ENCODE measurements around the gene HGFAC. TPM values are rescaled to one million over a fixed set of nuclear protein-coding genes. Genes with fewer than 3 reads are reported as not detected.

The HGFAC gene
- total RNA-seq, 2 donors from 2014 or later = 0.52 TPM; not detected in 1

DNA sequence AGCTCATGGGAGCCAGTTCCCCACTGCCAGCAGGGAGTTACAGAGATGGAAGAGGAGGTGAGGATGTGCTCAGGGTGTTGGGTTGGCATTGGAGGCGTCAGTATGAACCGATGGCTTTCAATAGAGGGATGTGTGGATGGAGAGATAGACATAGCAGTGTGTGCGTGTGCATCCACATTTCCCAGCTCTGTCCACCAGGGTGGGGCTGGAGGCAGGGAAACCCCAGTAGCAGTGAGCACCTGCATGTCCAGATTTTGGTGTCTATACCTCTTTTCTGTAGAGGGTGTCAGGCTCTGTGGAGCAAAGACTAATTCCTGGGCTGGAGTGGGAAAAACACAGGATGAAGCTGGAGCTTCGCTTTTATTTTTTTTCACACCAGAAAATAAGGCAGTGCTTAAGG, 37.2 kb upstream of the HGFAC start:
- Histone ChIP-seq H3K27me3 (no peaks in the 10 kb centered on the region), H3K4me1 (no peaks in the 10 kb centered on the region), H3K27ac (no peak overlapping the region), H3K9me3 (no peaks in the 10 kb centered on the region), H3K36me3 (no peaks in the 10 kb centered on the region), H3K9ac (ENCODE audit: low read depth in 2 of 2, low read length in 2 of 2) (no peak overlapping the region), H3K4me3 (no peak overlapping the region)
- DNase-seq = no peak
- intact Hi-C loops (cut with DNase I) = no loop called here
- TF ChIP-seq CTCF (IDR thresholded peaks at IDR 0.05) = no peak

DNA sequence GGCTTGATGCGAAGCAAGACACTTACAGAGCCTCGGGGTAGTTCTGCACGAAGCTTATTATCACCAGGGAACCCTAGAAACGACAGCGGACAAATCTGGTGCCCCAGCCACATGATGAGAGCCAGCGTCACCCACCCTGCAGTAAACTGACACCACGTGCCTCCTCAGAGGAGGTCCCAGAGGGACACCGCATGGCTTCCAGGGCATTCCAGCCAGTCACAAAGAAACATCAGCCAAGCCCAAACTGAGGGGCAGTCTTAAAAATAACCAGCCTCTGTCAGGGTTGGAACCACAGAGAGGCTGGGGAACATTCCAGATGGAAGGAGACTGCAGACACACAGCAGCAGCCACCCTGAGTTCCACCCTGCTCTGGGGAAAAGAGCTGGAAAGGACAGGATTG, 36.6 kb upstream of the HGFAC start:
- H3K4me1 ChIP-seq = no peaks in the 10 kb centered on the region
- no peaks in the 10 kb centered on the region for H3K27me3 ChIP-seq
- H3K9me3 ChIP-seq = no peaks in the 10 kb centered on the region
- no peak for TF ChIP-seq CTCF (IDR thresholded peaks at IDR 0.05)
- intact Hi-C loops (cut with DNase I) = no loop called here
- no peak for DNase-seq
- H3K36me3 ChIP-seq = no peaks in the 10 kb centered on the region
- no peak overlapping the region for H3K9ac ChIP-seq (ENCODE audit: low read depth in 2 of 2, low read length in 2 of 2)
- no peak overlapping the region for H3K27ac ChIP-seq
- H3K4me3 ChIP-seq = no peak overlapping the region

DNA sequence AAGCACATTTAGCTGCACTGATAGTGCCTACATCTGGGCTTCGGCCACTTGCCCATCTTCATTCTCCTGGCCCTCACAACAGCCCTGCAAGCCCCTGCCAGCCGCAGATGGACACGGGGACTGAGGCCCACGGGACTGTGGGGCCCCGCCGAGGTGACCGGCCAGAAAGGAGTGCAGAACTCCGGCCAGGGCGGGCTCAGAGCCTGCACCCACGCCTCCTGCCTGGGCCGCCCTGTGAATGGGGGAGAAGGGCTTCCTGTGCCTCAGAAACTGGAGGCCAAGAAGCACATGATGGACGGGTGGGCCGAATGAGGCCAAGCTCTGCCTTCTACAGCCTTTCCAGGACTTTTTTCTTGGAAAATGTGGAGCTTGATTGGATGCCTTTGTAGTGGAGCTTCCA, 35.7 kb upstream of the HGFAC start:
- Histone ChIP-seq H3K4me1 (no peaks in the 10 kb centered on the region), H3K9ac (ENCODE audit: low read depth in 2 of 2, low read length in 2 of 2) (no peak overlapping the region), H3K9me3 (no peaks in the 10 kb centered on the region), H3K27ac (no peak overlapping the region), H3K27me3 (no peaks in the 10 kb centered on the region), H3K36me3 (no peaks in the 10 kb centered on the region), H3K4me3 (no peak overlapping the region)
- intact Hi-C loops (cut with DNase I) = no loop called here
- TF ChIP-seq CTCF (IDR thresholded peaks at IDR 0.05) = no peak
- DNase-seq = no peak

DNA sequence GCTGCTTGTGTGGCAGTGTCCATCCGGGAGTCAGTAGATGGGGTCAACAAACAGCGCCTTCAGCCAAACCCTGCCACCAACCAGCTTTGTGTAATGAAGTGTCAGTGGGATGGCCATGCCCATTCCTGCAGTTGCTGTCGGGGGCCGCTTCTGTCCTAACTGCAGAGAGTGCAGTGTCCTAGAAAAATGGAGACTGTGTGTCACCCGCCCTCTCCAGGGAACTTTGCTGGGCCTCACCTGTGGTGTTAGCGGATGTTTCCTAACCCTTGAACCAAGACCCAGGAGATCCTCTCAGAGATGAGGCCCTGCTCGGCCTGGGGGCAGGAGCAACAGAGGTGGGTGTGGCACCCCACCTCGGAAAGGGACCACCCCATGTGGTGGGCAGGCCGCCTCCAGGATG, 35.3 kb upstream of the HGFAC start:
- DNase-seq = no peak
- no peak overlapping the region for H3K27ac ChIP-seq
- no peak overlapping the region for H3K9ac ChIP-seq (ENCODE audit: low read depth in 2 of 2, low read length in 2 of 2)
- intact Hi-C loops (cut with DNase I) = no loop called here
- no peaks in the 10 kb centered on the region for H3K36me3 ChIP-seq
- no peak for TF ChIP-seq CTCF (IDR thresholded peaks at IDR 0.05)
- no peaks in the 10 kb centered on the region for H3K4me1 ChIP-seq
- H3K9me3 ChIP-seq = no peaks in the 10 kb centered on the region
- H3K27me3 ChIP-seq = no peaks in the 10 kb centered on the region
- no peak overlapping the region for H3K4me3 ChIP-seq

GRCh38 chr4:3407171-3407771, 34.5 kb upstream of the HGFAC start:
- intact Hi-C loops (cut with DNase I) = no loop called here
- Histone ChIP-seq H3K27ac (no peak overlapping the region), H3K9me3 (no peaks in the 10 kb centered on the region), H3K36me3 (no peaks in the 10 kb centered on the region), H3K9ac (ENCODE audit: low read depth in 2 of 2, low read length in 2 of 2) (no peak overlapping the region), H3K4me1 (no peaks in the 10 kb centered on the region), H3K27me3 (no peaks in the 10 kb centered on the region), H3K4me3 (no peak overlapping the region)
- no peak for DNase-seq
- TF ChIP-seq CTCF (IDR thresholded peaks at IDR 0.05) = no peak
